ENCODE data around the gene NLRP7.
"Not testable (repeated sequence)": the region's sequence is repeated elsewhere in the genome, so short reads cannot be mapped to it uniquely, and the experiment has no call there.

NLRP7 gene

DNA sequence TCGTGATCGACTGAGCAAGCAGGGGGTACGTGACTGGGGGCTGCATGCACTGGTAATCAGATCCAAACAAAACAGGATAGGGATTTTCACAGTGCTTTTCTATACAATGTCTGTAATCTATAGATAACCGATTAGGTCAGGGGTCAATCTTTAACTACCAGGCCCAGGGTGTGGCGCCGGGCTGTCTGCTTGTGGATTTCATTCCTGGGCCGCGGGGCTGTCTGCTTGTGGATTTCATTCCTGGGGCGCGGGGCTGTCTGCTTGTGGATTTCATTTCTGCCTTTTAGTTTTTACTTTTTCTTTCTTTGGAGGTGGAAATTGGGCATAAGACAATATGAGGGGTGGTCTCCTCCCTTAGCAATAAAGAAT, 6.0 kb upstream of the NLRP7 start:
- H3K4me3 ChIP-seq (ENCODE audit: low read length in 2 of 2); H3K4me1 ChIP-seq (ENCODE audit: control insufficient read depth, insufficient read depth, low read length); H3K9me3 ChIP-seq (ENCODE audit: control insufficient read depth in 2 of 2, low read length in 2 of 2); H3K27ac ChIP-seq (ENCODE audit: low read length); H3K27me3 ChIP-seq (ENCODE audit: control insufficient read depth in 1 of 2, insufficient read depth in 2 of 2, low read length in 2 of 2); H3K9ac ChIP-seq (ENCODE audit: low read length in 2 of 2); H3K36me3 ChIP-seq (ENCODE audit: control insufficient read depth in 2 of 2, insufficient read depth in 2 of 2, low read length in 2 of 2): not testable (repeated sequence)

GRCh38 chr19:54952591-54953344, 5.4 kb upstream of the NLRP7 start:
- H3K27ac ChIP-seq (ENCODE audit: low read length) = no peak overlapping the region

DNA sequence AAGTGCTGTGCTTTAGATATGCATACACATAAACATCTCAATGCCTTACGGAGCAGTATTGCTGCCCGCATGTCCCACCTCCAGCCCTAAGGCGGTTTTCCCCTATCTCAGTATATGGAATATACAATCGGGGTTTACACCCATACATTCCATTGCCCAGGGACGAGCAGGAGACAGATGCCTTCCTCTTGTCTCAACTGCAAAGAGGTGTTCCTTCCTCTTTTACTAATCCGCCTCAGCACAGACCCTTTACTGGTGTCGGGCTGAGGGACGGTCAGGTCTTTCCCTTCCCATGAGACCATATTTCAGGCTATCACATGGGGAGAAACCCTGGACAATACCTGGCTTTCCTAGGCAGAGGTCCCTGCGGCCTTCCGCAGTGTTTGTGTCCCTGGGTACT, 3.2 kb upstream of the NLRP7 start:
- H3K9me3 ChIP-seq (ENCODE audit: control insufficient read depth in 2 of 2, low read length in 2 of 2); H3K36me3 ChIP-seq (ENCODE audit: control insufficient read depth in 2 of 2, insufficient read depth in 2 of 2, low read length in 2 of 2); H3K4me3 ChIP-seq (ENCODE audit: low read length in 2 of 2); H3K27ac ChIP-seq (ENCODE audit: low read length); H3K9ac ChIP-seq (ENCODE audit: low read length in 2 of 2); H3K27me3 ChIP-seq (ENCODE audit: control insufficient read depth in 1 of 2, insufficient read depth in 2 of 2, low read length in 2 of 2); H3K4me1 ChIP-seq (ENCODE audit: control insufficient read depth, insufficient read depth, low read length): not testable (repeated sequence)

More at GRCh38 chr19:54952591-54953344, 5.4 kb upstream of the NLRP7 start:
- Histone ChIP-seq H3K36me3 (ENCODE audit: control insufficient read depth in 2 of 2, insufficient read depth in 2 of 2, low read length in 2 of 2) (no peaks in the 10 kb centered on the region), H3K4me3 (ENCODE audit: low read length in 2 of 2) (no peak overlapping the region), H3K27me3 (ENCODE audit: control insufficient read depth in 1 of 2, insufficient read depth in 2 of 2, low read length in 2 of 2) (no peaks in the 10 kb centered on the region), H3K9ac (ENCODE audit: low read length in 2 of 2) (no peak overlapping the region), H3K9me3 (ENCODE audit: control insufficient read depth in 2 of 2, low read length in 2 of 2) (no peaks in the 10 kb centered on the region), H3K4me1 (ENCODE audit: control insufficient read depth, insufficient read depth, low read length) (no peaks in the 10 kb centered on the region)

GRCh38 chr19:54949412-54949811, 2.1 kb upstream of the NLRP7 start:
- H3K36me3 ChIP-seq (ENCODE audit: control insufficient read depth in 2 of 2, insufficient read depth in 2 of 2, low read length in 2 of 2) = no peaks in the 10 kb centered on the region
- H3K4me3 ChIP-seq (ENCODE audit: low read length in 2 of 2) = no peak overlapping the region
- H3K9me3 ChIP-seq (ENCODE audit: control insufficient read depth in 2 of 2, low read length in 2 of 2) = no peaks in the 10 kb centered on the region
- no peaks in the 10 kb centered on the region for H3K4me1 ChIP-seq (ENCODE audit: control insufficient read depth, insufficient read depth, low read length)
- H3K27me3 ChIP-seq (ENCODE audit: control insufficient read depth in 1 of 2, insufficient read depth in 2 of 2, low read length in 2 of 2) = no peaks in the 10 kb centered on the region
- no peak overlapping the region for H3K27ac ChIP-seq (ENCODE audit: low read length)
- no peak overlapping the region for H3K9ac ChIP-seq (ENCODE audit: low read length in 2 of 2)

DNA sequence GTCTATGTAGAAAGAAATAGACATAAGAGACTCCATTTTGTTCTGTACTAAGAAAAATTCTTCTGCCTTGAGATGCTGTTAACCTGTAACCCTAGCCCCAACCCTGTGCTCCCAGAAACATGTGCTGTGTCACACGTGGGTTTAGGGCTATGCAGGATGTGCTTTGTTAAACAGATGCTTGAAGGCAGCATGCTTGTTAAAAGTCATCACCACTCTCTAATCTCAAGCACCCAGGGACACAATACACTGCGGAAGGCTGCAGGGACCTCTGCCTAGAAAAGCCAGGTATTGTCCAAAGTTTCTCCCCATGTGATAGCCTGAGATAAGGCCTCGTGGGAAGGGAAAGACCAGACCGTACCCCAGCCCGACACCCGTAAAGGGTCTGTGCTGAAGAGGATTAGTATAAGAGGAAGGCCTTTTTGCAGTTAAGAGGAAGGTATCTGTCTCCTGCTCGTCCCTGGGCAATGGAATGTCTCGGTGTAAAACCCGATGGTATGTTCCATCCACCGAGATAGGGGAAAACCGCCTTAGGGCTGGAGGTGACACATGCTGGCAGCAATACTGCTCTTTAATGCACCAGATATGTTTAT, 3.5 kb downstream of the NLRP7 start:
- not testable (repeated sequence) for H3K27me3 ChIP-seq (ENCODE audit: control insufficient read depth in 1 of 2, insufficient read depth in 2 of 2, low read length in 2 of 2); H3K27ac ChIP-seq (ENCODE audit: low read length); H3K9ac ChIP-seq (ENCODE audit: low read length in 2 of 2); H3K36me3 ChIP-seq (ENCODE audit: control insufficient read depth in 2 of 2, insufficient read depth in 2 of 2, low read length in 2 of 2); H3K4me3 ChIP-seq (ENCODE audit: low read length in 2 of 2); H3K4me1 ChIP-seq (ENCODE audit: control insufficient read depth, insufficient read depth, low read length); H3K9me3 ChIP-seq (ENCODE audit: control insufficient read depth in 2 of 2, low read length in 2 of 2)

DNA sequence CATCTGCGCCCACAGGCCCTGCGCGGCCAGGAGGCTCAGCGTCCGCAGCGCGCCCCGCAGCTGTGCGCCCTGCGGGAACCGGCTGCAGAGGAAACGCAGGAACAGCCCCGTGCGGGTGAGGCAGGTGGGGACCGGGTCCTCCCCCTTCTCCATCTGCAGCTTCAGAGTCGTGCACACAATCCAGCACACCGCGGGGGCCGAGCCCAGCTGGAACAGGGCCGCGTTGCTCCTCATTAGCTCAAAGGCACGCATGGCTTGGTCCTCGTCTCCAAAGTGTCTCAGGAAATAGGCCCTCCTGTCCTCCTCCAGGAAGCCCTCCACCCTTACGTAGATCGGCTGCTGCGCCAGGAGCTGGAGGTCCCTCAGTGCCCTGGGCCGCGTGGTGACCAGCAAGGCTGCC, 7.8 kb downstream of the NLRP7 start:
- not testable (repeated sequence) for H3K4me1 ChIP-seq (ENCODE audit: control insufficient read depth, insufficient read depth, low read length); H3K9ac ChIP-seq (ENCODE audit: low read length in 2 of 2); H3K9me3 ChIP-seq (ENCODE audit: control insufficient read depth in 2 of 2, low read length in 2 of 2); H3K27me3 ChIP-seq (ENCODE audit: control insufficient read depth in 1 of 2, insufficient read depth in 2 of 2, low read length in 2 of 2); H3K4me3 ChIP-seq (ENCODE audit: low read length in 2 of 2); H3K27ac ChIP-seq (ENCODE audit: low read length); H3K36me3 ChIP-seq (ENCODE audit: control insufficient read depth in 2 of 2, insufficient read depth in 2 of 2, low read length in 2 of 2)

DNA sequence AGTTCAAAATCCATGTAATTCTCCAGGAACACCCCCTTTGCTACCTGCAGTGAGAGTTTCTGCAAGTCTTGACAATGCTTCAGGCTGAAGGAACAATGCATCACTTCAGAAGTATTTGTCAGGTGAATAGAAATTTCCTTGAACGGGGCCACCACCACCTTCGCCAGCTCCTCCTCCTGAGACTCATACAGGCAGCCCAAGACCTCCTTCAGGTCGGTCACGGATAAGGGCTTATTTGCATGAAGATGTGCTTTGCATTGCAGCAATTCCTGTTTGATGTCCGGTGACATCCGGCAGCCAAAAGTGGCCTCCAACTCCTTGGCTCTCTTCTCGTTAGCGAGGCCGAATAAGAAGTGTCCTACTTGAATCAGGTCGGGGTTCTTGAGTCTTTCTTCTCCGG, 8.4 kb downstream of the NLRP7 start:
- Histone ChIP-seq H3K36me3 (ENCODE audit: control insufficient read depth in 2 of 2, insufficient read depth in 2 of 2, low read length in 2 of 2) (no peaks in the 10 kb centered on the region), H3K9ac (ENCODE audit: low read length in 2 of 2) (no peak overlapping the region), H3K9me3 (ENCODE audit: control insufficient read depth in 2 of 2, low read length in 2 of 2) (no peaks in the 10 kb centered on the region), H3K27me3 (ENCODE audit: control insufficient read depth in 1 of 2, insufficient read depth in 2 of 2, low read length in 2 of 2) (peaks cover 0 to 2% of the 10 kb centered on the region in 2 donors), H3K27ac (ENCODE audit: low read length) (no peak overlapping the region), H3K4me1 (ENCODE audit: control insufficient read depth, insufficient read depth, low read length) (no peaks in the 10 kb centered on the region), H3K4me3 (ENCODE audit: low read length in 2 of 2) (no peak overlapping the region)

- H3K9ac ChIP-seq (ENCODE audit: low read length in 2 of 2) = no peak overlapping the region
- no peak overlapping the region for H3K27ac ChIP-seq (ENCODE audit: low read length)
- no peaks in the 10 kb centered on the region for H3K9me3 ChIP-seq (ENCODE audit: control insufficient read depth in 2 of 2, low read length in 2 of 2)
- H3K4me3 ChIP-seq (ENCODE audit: low read length in 2 of 2) = no peak overlapping the region
- H3K36me3 ChIP-seq (ENCODE audit: control insufficient read depth in 2 of 2, insufficient read depth in 2 of 2, low read length in 2 of 2) = no peaks in the 10 kb centered on the region
- H3K4me1 ChIP-seq (ENCODE audit: control insufficient read depth, insufficient read depth, low read length) = no peaks in the 10 kb centered on the region
- H3K27me3 ChIP-seq (ENCODE audit: control insufficient read depth in 1 of 2, insufficient read depth in 2 of 2, low read length in 2 of 2) = peaks cover 0 to 2% of the 10 kb centered on the region in 2 donors
Measured at GRCh38 chr19:54937926-54938325, 9.4 kb downstream of the NLRP7 start.

GRCh38 chr19:54928299-54928698, 19.0 kb downstream of the NLRP7 start:
- H3K27me3 ChIP-seq (ENCODE audit: control insufficient read depth in 1 of 2, insufficient read depth in 2 of 2, low read length in 2 of 2) = no peaks in the 10 kb centered on the region
- no peak overlapping the region for H3K4me3 ChIP-seq (ENCODE audit: low read length in 2 of 2)
- no peak overlapping the region for H3K27ac ChIP-seq (ENCODE audit: low read length)
- no peak overlapping the region for H3K9ac ChIP-seq (ENCODE audit: low read length in 2 of 2)
- H3K4me1 ChIP-seq (ENCODE audit: control insufficient read depth, insufficient read depth, low read length) = no peaks in the 10 kb centered on the region
- no peaks in the 10 kb centered on the region for H3K36me3 ChIP-seq (ENCODE audit: control insufficient read depth in 2 of 2, insufficient read depth in 2 of 2, low read length in 2 of 2)
- H3K9me3 ChIP-seq (ENCODE audit: control insufficient read depth in 2 of 2, low read length in 2 of 2) = peaks cover 5 to 14% of the 10 kb centered on the region in 2 donors

- H3K27me3 ChIP-seq (ENCODE audit: control insufficient read depth in 1 of 2, insufficient read depth in 2 of 2, low read length in 2 of 2) = peaks cover 0 to 2% of the 10 kb centered on the region in 2 donors
- no peak overlapping the region for H3K27ac ChIP-seq (ENCODE audit: low read length)
- H3K9me3 ChIP-seq (ENCODE audit: control insufficient read depth in 2 of 2, low read length in 2 of 2) = peaks cover 2 to 6% of the 10 kb centered on the region in 2 donors
- no peaks in the 10 kb centered on the region for H3K36me3 ChIP-seq (ENCODE audit: control insufficient read depth in 2 of 2, insufficient read depth in 2 of 2, low read length in 2 of 2)
- H3K4me1 ChIP-seq (ENCODE audit: control insufficient read depth, insufficient read depth, low read length) = no peaks in the 10 kb centered on the region
- H3K4me3 ChIP-seq (ENCODE audit: low read length in 2 of 2) = no peak overlapping the region
- H3K9ac ChIP-seq (ENCODE audit: low read length in 2 of 2) = no peak overlapping the region
Measured at GRCh38 chr19:54923276-54923675, 24.1 kb downstream of the NLRP7 start.

- Histone ChIP-seq H3K4me1 (ENCODE audit: control insufficient read depth, insufficient read depth, low read length) (no peaks in the 10 kb centered on the region), H3K9ac (ENCODE audit: low read length in 2 of 2) (no peak overlapping the region), H3K27me3 (ENCODE audit: control insufficient read depth in 1 of 2, insufficient read depth in 2 of 2, low read length in 2 of 2) (peaks cover 0 to 4% of the 10 kb centered on the region in 2 donors), H3K36me3 (ENCODE audit: control insufficient read depth in 2 of 2, insufficient read depth in 2 of 2, low read length in 2 of 2) (no peaks in the 10 kb centered on the region), H3K9me3 (ENCODE audit: control insufficient read depth in 2 of 2, low read length in 2 of 2) (no peaks in the 10 kb centered on the region), H3K27ac (ENCODE audit: low read length) (no peak overlapping the region), H3K4me3 (ENCODE audit: low read length in 2 of 2) (no peak overlapping the region)
Measured at GRCh38 chr19:54921082-54921481, 26.2 kb downstream of the NLRP7 start.
